Measurements from ENCODE around the gene GNAZ.
"Not testable (repeated sequence)": the region's sequence is repeated elsewhere in the genome, so short reads cannot be mapped to it uniquely, and the experiment has no call there.

The GNAZ gene
- 1.3 to 1.7 (median 1.4) reads per million in 3 donors for total RNA-seq

GRCh38 chr22:23070418-23071229 is at the start of gene GNAZ:
GNAZ (plus strand) TSS chr22:23070519; CDS start chr22:23095696, 25,177 bp downstream.
- H3K4me1 ChIP-seq (ENCODE audit: control insufficient read depth, insufficient read depth, low read length, poor library complexity, severe bottlenecking), result peaks cover 17% of the 10 kb centered on the region
- no peaks in the 10 kb centered on the region for H3K27me3 ChIP-seq (replicated peaks; ENCODE audit: control insufficient read depth, insufficient read depth, low read length, poor library complexity, severe bottlenecking)
- no peaks in the 10 kb centered on the region for H3K36me3 ChIP-seq (ENCODE audit: control insufficient read depth, insufficient read depth, low read length)
- H3K4me3 ChIP-seq (ENCODE audit: insufficient read depth, low read depth, low read length, poor library complexity, severe bottlenecking), result peak within 1 kb of the TSS; percentile 59
- DNase-seq, result peak in 1 of 3 donors; percentile 5
- no peak within 1 kb of the TSS for H3K27ac ChIP-seq (ENCODE audit: insufficient read depth, low read length, poor library complexity, severe bottlenecking)
- no peaks in the 10 kb centered on the region for H3K9me3 ChIP-seq (ENCODE audit: control insufficient read depth, low read length)

GRCh38 chr22:23020659-23021293 is 49.5 kb upstream of the GNAZ start:
- Histone ChIP-seq H3K9me3 (ENCODE audit: control insufficient read depth, low read length) (no peaks in the 10 kb centered on the region), H3K36me3 (ENCODE audit: control insufficient read depth, insufficient read depth, low read length) (no peaks in the 10 kb centered on the region), H3K27me3 (replicated peaks; ENCODE audit: control insufficient read depth, insufficient read depth, low read length, poor library complexity, severe bottlenecking) (no peaks in the 10 kb centered on the region), H3K4me1 (ENCODE audit: control insufficient read depth, insufficient read depth, low read length, poor library complexity, severe bottlenecking) (no peaks in the 10 kb centered on the region), H3K4me3 (ENCODE audit: insufficient read depth, low read depth, low read length, poor library complexity, severe bottlenecking) (no peak overlapping the region), H3K27ac (ENCODE audit: insufficient read depth, low read length, poor library complexity, severe bottlenecking) (no peak overlapping the region)
- DNase-seq, result no peak

GRCh38 chr22:23021660-23022353 is 48.5 kb upstream of the GNAZ start:
- H3K4me1 ChIP-seq (ENCODE audit: control insufficient read depth, insufficient read depth, low read length, poor library complexity, severe bottlenecking); H3K9me3 ChIP-seq (ENCODE audit: control insufficient read depth, low read length); H3K27ac ChIP-seq (ENCODE audit: insufficient read depth, low read length, poor library complexity, severe bottlenecking); DNase-seq; H3K36me3 ChIP-seq (ENCODE audit: control insufficient read depth, insufficient read depth, low read length); H3K4me3 ChIP-seq (ENCODE audit: insufficient read depth, low read depth, low read length, poor library complexity, severe bottlenecking); H3K27me3 ChIP-seq (replicated peaks; ENCODE audit: control insufficient read depth, insufficient read depth, low read length, poor library complexity, severe bottlenecking): not testable (repeated sequence)

GRCh38 chr22:23023294-23023693 is 47.0 kb upstream of the GNAZ start:
- no peaks in the 10 kb centered on the region for H3K27me3 ChIP-seq (replicated peaks; ENCODE audit: control insufficient read depth, insufficient read depth, low read length, poor library complexity, severe bottlenecking)
- no peak overlapping the region for H3K27ac ChIP-seq (ENCODE audit: insufficient read depth, low read length, poor library complexity, severe bottlenecking)
- no peaks in the 10 kb centered on the region for H3K9me3 ChIP-seq (ENCODE audit: control insufficient read depth, low read length)
- no peak overlapping the region for H3K4me3 ChIP-seq (ENCODE audit: insufficient read depth, low read depth, low read length, poor library complexity, severe bottlenecking)
- H3K4me1 ChIP-seq (ENCODE audit: control insufficient read depth, insufficient read depth, low read length, poor library complexity, severe bottlenecking), result no peaks in the 10 kb centered on the region
- no peaks in the 10 kb centered on the region for H3K36me3 ChIP-seq (ENCODE audit: control insufficient read depth, insufficient read depth, low read length)
- no peak for DNase-seq

- DNase-seq, result no peak
- H3K36me3 ChIP-seq (ENCODE audit: control insufficient read depth, insufficient read depth, low read length), result no peaks in the 10 kb centered on the region
- H3K27ac ChIP-seq (ENCODE audit: insufficient read depth, low read length, poor library complexity, severe bottlenecking), result no peak overlapping the region
- H3K9me3 ChIP-seq (ENCODE audit: control insufficient read depth, low read length), result no peaks in the 10 kb centered on the region
- H3K4me1 ChIP-seq (ENCODE audit: control insufficient read depth, insufficient read depth, low read length, poor library complexity, severe bottlenecking), result no peaks in the 10 kb centered on the region
- H3K27me3 ChIP-seq (replicated peaks; ENCODE audit: control insufficient read depth, insufficient read depth, low read length, poor library complexity, severe bottlenecking), result no peaks in the 10 kb centered on the region
- H3K4me3 ChIP-seq (ENCODE audit: insufficient read depth, low read depth, low read length, poor library complexity, severe bottlenecking), result no peak overlapping the region
Measured at GRCh38 chr22:23026777-23027176, 43.5 kb upstream of the GNAZ start.

GRCh38 chr22:23027849-23028248 is 42.5 kb upstream of the GNAZ start:
- H3K4me3 ChIP-seq (ENCODE audit: insufficient read depth, low read depth, low read length, poor library complexity, severe bottlenecking); H3K9me3 ChIP-seq (ENCODE audit: control insufficient read depth, low read length); H3K4me1 ChIP-seq (ENCODE audit: control insufficient read depth, insufficient read depth, low read length, poor library complexity, severe bottlenecking); H3K36me3 ChIP-seq (ENCODE audit: control insufficient read depth, insufficient read depth, low read length); DNase-seq; H3K27ac ChIP-seq (ENCODE audit: insufficient read depth, low read length, poor library complexity, severe bottlenecking); H3K27me3 ChIP-seq (replicated peaks; ENCODE audit: control insufficient read depth, insufficient read depth, low read length, poor library complexity, severe bottlenecking): not testable (repeated sequence)

- Histone ChIP-seq H3K27me3 (replicated peaks; ENCODE audit: control insufficient read depth, insufficient read depth, low read length, poor library complexity, severe bottlenecking) (no peaks in the 10 kb centered on the region), H3K4me3 (ENCODE audit: insufficient read depth, low read depth, low read length, poor library complexity, severe bottlenecking) (no peak overlapping the region), H3K27ac (ENCODE audit: insufficient read depth, low read length, poor library complexity, severe bottlenecking) (no peak overlapping the region), H3K9me3 (ENCODE audit: control insufficient read depth, low read length) (no peaks in the 10 kb centered on the region), H3K36me3 (ENCODE audit: control insufficient read depth, insufficient read depth, low read length) (no peaks in the 10 kb centered on the region), H3K4me1 (ENCODE audit: control insufficient read depth, insufficient read depth, low read length, poor library complexity, severe bottlenecking) (no peaks in the 10 kb centered on the region)
- no peak for DNase-seq
Measured at GRCh38 chr22:23029521-23030228, 40.6 kb upstream of the GNAZ start.

- no peaks in the 10 kb centered on the region for H3K36me3 ChIP-seq (ENCODE audit: control insufficient read depth, insufficient read depth, low read length)
- H3K27me3 ChIP-seq (replicated peaks; ENCODE audit: control insufficient read depth, insufficient read depth, low read length, poor library complexity, severe bottlenecking), result no peaks in the 10 kb centered on the region
- no peak overlapping the region for H3K4me3 ChIP-seq (ENCODE audit: insufficient read depth, low read depth, low read length, poor library complexity, severe bottlenecking)
- no peaks in the 10 kb centered on the region for H3K4me1 ChIP-seq (ENCODE audit: control insufficient read depth, insufficient read depth, low read length, poor library complexity, severe bottlenecking)
- DNase-seq, result no peak
- no peak overlapping the region for H3K27ac ChIP-seq (ENCODE audit: insufficient read depth, low read length, poor library complexity, severe bottlenecking)
- no peaks in the 10 kb centered on the region for H3K9me3 ChIP-seq (ENCODE audit: control insufficient read depth, low read length)
Measured at GRCh38 chr22:23031381-23031780, 38.9 kb upstream of the GNAZ start.

- no peaks in the 10 kb centered on the region for H3K4me1 ChIP-seq (ENCODE audit: control insufficient read depth, insufficient read depth, low read length, poor library complexity, severe bottlenecking)
- no peak overlapping the region for H3K4me3 ChIP-seq (ENCODE audit: insufficient read depth, low read depth, low read length, poor library complexity, severe bottlenecking)
- no peaks in the 10 kb centered on the region for H3K9me3 ChIP-seq (ENCODE audit: control insufficient read depth, low read length)
- H3K27me3 ChIP-seq (replicated peaks; ENCODE audit: control insufficient read depth, insufficient read depth, low read length, poor library complexity, severe bottlenecking), result no peaks in the 10 kb centered on the region
- DNase-seq, result no peak
- no peak overlapping the region for H3K27ac ChIP-seq (ENCODE audit: insufficient read depth, low read length, poor library complexity, severe bottlenecking)
- H3K36me3 ChIP-seq (ENCODE audit: control insufficient read depth, insufficient read depth, low read length), result no peaks in the 10 kb centered on the region
Measured at GRCh38 chr22:23031786-23032185, 38.5 kb upstream of the GNAZ start.

All from effector memory CD4-positive, alpha-beta T cell (primary cell).